Mesodermal cell (in vitro differentiated cells): ENCODE data around the gene PSD2.

Experiments used
- H3K27ac ChIP-seq: 2 replicates; pipeline ENCODE4 v1.7.0; 2013; ENCODE audit warnings: mild to moderate bottlenecking, low read depth, low read length, moderate library complexity; ENCODE audit not compliant: severe bottlenecking
- H3K36me3 ChIP-seq: 2 replicates; pipeline ENCODE4 v1.7.1; 2013; ENCODE audit warnings: mild to moderate bottlenecking, low read length, moderate library complexity; ENCODE audit not compliant: control insufficient read depth, insufficient read depth
- H3K4me1 ChIP-seq: one replicate; pipeline ENCODE4 v1.7.1; 2013; ENCODE audit warnings: mild to moderate bottlenecking, low read length; ENCODE audit not compliant: insufficient read depth, control insufficient read depth, poor library complexity, severe bottlenecking
- H3K4me3 ChIP-seq: 2 replicates; pipeline ENCODE4 v1.7.0; 2013; ENCODE audit warnings: low read length, control low read depth, mild to moderate bottlenecking; ENCODE audit not compliant: insufficient read depth, poor library complexity, severe bottlenecking; ENCODE audit errors: extremely low read depth
- H3K9me3 ChIP-seq: 2 replicates; pipeline ENCODE4 v1.7.1; 2013; ENCODE audit warnings: mild to moderate bottlenecking, low read length, moderate library complexity; ENCODE audit not compliant: control insufficient read depth
- WGBS, 2 experiments: methylation state at CpG; one replicate each; pipeline ENCODE4 v1.1.5; 2013; ENCODE audit warnings: missing lambda C conversion rate in 2 of 2; ENCODE audit not compliant: insufficient coverage in 2 of 2; 5-methylcytosine and 5-hydroxymethylcytosine counted together

Gene PSD2

DNA sequence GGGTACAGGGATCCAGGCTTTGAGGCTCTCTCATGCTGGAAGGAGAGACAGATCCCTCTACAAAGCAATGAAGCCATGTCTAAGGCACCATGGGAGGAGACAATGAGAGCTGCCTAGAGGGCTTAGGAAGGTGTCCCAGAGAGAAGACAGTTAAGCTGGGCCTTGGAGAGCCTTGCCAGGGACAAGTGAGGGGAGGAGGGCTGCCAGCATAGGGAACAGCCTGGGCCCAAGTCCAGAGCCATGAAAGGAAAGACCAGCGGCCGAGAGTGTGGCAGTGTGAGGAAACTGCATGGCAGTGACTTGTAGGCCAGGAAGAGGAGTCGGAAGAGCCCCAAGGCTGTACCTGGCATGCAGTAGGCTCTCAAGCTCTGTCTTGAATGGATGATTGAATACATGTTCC lies 88.5 kb downstream of the PSD2 start:
- no peaks in the 10 kb centered on the region for H3K36me3 ChIP-seq
- H3K4me1 ChIP-seq, result peaks cover 14% of the 10 kb centered on the region
- no peaks in the 10 kb centered on the region for H3K9me3 ChIP-seq
- whole genome bisulfite sequencing, 2 experiments, result 95 to 97% methylated on average over 3 of the region's 3 CpGs
- H3K27ac ChIP-seq, result no peak overlapping the region
- H3K4me3 ChIP-seq, result no peak overlapping the region

DNA sequence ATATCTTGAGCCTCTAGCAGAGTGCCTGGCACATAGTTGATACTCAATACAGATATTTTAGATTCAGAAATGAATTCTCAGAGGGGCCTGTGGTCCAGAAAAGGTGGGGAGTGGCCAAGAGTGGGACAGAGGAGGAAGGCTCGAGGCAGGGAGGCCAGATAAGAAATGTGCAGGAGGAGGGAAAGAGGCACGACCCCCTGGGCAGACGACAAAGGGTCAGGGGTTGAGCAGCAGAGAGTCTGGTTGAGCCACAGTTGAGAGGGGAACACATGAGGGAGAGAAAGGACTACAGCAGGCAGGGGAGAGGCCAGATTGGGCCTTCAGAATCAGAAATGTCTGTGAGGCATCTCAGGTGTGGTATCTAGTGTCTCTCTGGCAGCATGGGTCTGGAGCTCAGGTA lies 89.1 kb downstream of the PSD2 start:
- no peaks in the 10 kb centered on the region for H3K36me3 ChIP-seq
- peaks cover 11% of the 10 kb centered on the region for H3K4me1 ChIP-seq
- H3K4me3 ChIP-seq, result no peak overlapping the region
- no peak overlapping the region for H3K27ac ChIP-seq
- WGBS, 2 experiments, result 81 to 87% methylated on average over 3 of the region's 3 CpGs
- no peaks in the 10 kb centered on the region for H3K9me3 ChIP-seq

GRCh38 chr5:139885172-139885856 lies 89.7 kb downstream of the PSD2 start:
- Histone ChIP-seq H3K4me1 (peaks cover 5% of the 10 kb centered on the region), H3K36me3 (no peaks in the 10 kb centered on the region), H3K4me3 (no peak overlapping the region), H3K27ac (no peak overlapping the region), H3K9me3 (no peaks in the 10 kb centered on the region)
- 92 to 96% methylated on average over 14 of the region's 15 CpGs for WGBS, 2 experiments

- Histone ChIP-seq H3K4me3 (no peak overlapping the region), H3K36me3 (no peaks in the 10 kb centered on the region), H3K9me3 (no peaks in the 10 kb centered on the region), H3K27ac (no peak overlapping the region), H3K4me1 (peaks cover under 1% of the 10 kb centered on the region)
- WGBS, 2 experiments, result 93 to 100% methylated on average over 3 to 4 of the region's 4 CpGs
Measured at GRCh38 chr5:139885857-139886208, 90.2 kb downstream of the PSD2 start.

DNA sequence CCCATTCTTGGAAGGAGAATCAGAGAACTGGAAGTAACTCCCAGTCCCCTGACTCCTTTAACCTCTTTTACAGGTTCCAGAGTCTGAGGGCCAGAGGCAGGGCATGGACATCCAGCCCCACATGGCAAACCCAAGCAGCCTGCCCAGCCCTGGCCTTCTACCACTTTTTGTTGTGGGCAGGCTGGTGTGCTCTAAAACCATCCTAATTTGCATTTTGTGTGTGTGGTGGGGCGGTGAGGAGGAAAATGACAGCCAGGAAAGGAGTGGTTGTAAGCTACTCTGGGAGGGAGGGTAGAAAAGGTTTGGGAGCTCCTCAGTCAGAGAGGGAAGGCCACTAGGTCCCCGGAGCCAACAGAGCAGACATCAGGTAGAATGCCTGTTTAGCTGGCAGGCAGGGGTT lies 90.6 kb downstream of the PSD2 start:
- H3K9me3 ChIP-seq, result no peaks in the 10 kb centered on the region
- WGBS, 2 experiments, result 79 to 86% methylated on average over 2 of the region's 2 CpGs
- no peaks in the 10 kb centered on the region for H3K36me3 ChIP-seq
- no peak overlapping the region for H3K4me3 ChIP-seq
- no peak overlapping the region for H3K27ac ChIP-seq
- H3K4me1 ChIP-seq, result no peaks in the 10 kb centered on the region

- H3K36me3 ChIP-seq, result no peaks in the 10 kb centered on the region
- H3K4me3 ChIP-seq, result no peak overlapping the region
- H3K9me3 ChIP-seq, result no peaks in the 10 kb centered on the region
- H3K27ac ChIP-seq, result no peak overlapping the region
- 71 to 79% methylated on average over 3 of the region's 4 CpGs for WGBS, 2 experiments
- no peaks in the 10 kb centered on the region for H3K4me1 ChIP-seq
Measured at GRCh38 chr5:139888370-139888769, 92.8 kb downstream of the PSD2 start.

- no peaks in the 10 kb centered on the region for H3K4me1 ChIP-seq
- no peak overlapping the region for H3K4me3 ChIP-seq
- no peaks in the 10 kb centered on the region for H3K36me3 ChIP-seq
- no peaks in the 10 kb centered on the region for H3K9me3 ChIP-seq
- H3K27ac ChIP-seq, result no peak overlapping the region
- WGBS, 2 experiments, result no CpG with 5 or more reads among the region's 2 CpGs
Measured at GRCh38 chr5:139889410-139889809, 93.8 kb downstream of the PSD2 start.

DNA sequence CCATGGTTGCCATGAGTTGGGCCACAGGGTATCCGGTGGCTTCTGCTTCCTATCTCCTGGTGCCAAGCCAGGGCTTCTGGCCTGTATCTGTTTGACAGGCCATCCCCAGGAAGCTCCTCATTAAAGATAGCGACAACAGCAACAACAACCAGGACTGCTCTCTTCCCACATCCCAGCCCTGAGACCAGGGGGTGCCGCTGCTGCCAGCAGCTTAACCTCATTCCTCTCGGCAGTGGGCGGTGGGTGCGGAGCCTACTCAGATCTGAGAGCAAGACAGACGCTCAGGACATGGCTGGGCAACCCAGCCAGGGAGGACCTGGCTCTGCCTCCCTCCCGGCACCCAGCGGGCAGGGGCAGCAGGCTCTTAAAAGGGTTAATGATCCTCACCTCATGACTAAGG lies 98.3 kb downstream of the PSD2 start:
- 75 to 80% methylated on average over 8 to 9 of the region's 9 CpGs for WGBS, 2 experiments

More for the DNA sequence above, 98.3 kb downstream of the PSD2 start:
- no peaks in the 10 kb centered on the region for H3K4me1 ChIP-seq
- no peaks in the 10 kb centered on the region for H3K36me3 ChIP-seq
- H3K9me3 ChIP-seq, result no peaks in the 10 kb centered on the region
- no peak overlapping the region for H3K4me3 ChIP-seq
- H3K27ac ChIP-seq, result no peak overlapping the region
